Mesenchymal stem cell (in vitro differentiated cells and primary cell): ENCODE data around the gene TPRA1.
"Not testable (repeated sequence)": the region's sequence is repeated elsewhere in the genome, so short reads cannot be mapped to it uniquely, and the experiment has no call there.

ENCODE experiments used
- DNase-seq: peaks from one replicate; pipeline ENCODE4 v3.0.0-alpha.2; 2013
- H2AFZ ChIP-seq: one replicate; pipeline ENCODE4 v1.6.1; 2013; ENCODE audit warnings: low read depth, mild to moderate bottlenecking, control low read depth, inconsistent platforms, low read length, moderate library complexity
- H2AK5ac ChIP-seq: 2 replicates; pipeline ENCODE4 v1.6.1; 2013; ENCODE audit warnings: low read length, moderate library complexity, mild to moderate bottlenecking, inconsistent platforms; ENCODE audit not compliant: severe bottlenecking
- H2BK120ac ChIP-seq: one replicate; pipeline ENCODE4 v1.6.1; 2013; ENCODE audit warnings: low read depth, mild to moderate bottlenecking, inconsistent platforms, low read length, moderate library complexity
- H2BK12ac ChIP-seq, 2 experiments: one replicate each; pipeline ENCODE4 v1.6.1; 2013; ENCODE audit warnings: inconsistent platforms in 2 of 2, low read length in 2 of 2, mild to moderate bottlenecking in 2 of 2, moderate library complexity in 2 of 2, control low read depth in 1 of 2
- H2BK15ac ChIP-seq: one replicate; pipeline ENCODE4 v1.6.1; 2013; ENCODE audit warnings: mild to moderate bottlenecking, low read depth, inconsistent platforms; ENCODE audit not compliant: poor library complexity, severe bottlenecking
- H2BK5ac ChIP-seq: 2 replicates; pipeline ENCODE4 v1.6.1; 2013; ENCODE audit warnings: low read depth, mild to moderate bottlenecking, low read length, control low read depth, inconsistent platforms; ENCODE audit not compliant: poor library complexity, severe bottlenecking
- H3K14ac ChIP-seq, 2 experiments: one replicate each; pipeline ENCODE4 v1.6.1; 2013; ENCODE audit warnings: inconsistent platforms in 2 of 2, low read length in 2 of 2, control low read depth in 1 of 2, mild to moderate bottlenecking in 1 of 2, moderate library complexity in 1 of 2
- H3K18ac ChIP-seq, 2 experiments: one replicate each; pipeline ENCODE4 v1.6.1; 2013; ENCODE audit warnings: inconsistent platforms in 2 of 2, low read length in 2 of 2, control low read depth in 1 of 2, low read depth in 1 of 2, mild to moderate bottlenecking in 1 of 2
- H3K23ac ChIP-seq, 2 experiments: one replicate each; pipeline ENCODE4 v1.6.1; 2013; ENCODE audit warnings: inconsistent platforms in 2 of 2, low read length in 2 of 2, mild to moderate bottlenecking in 2 of 2, moderate library complexity in 2 of 2, control low read depth in 1 of 2
- H3K27ac ChIP-seq: 2 replicates; pipeline ENCODE4 v1.5.1; 2013; ENCODE audit warnings: mild to moderate bottlenecking, moderate library complexity, low read length, control low read depth, inconsistent platforms; ENCODE audit not compliant: poor library complexity, severe bottlenecking
- H3K27me3 ChIP-seq, 2 experiments: 2 replicates each; pipeline versions ENCODE4 v1.6.1 to v1.7.0; 2013; ENCODE audit warnings: low read length in 2 of 2, mild to moderate bottlenecking in 2 of 2, moderate library complexity in 2 of 2, control low read depth in 1 of 2, inconsistent platforms in 1 of 2; ENCODE audit not compliant: control insufficient read depth in 1 of 2, insufficient read depth in 1 of 2
- H3K36me3 ChIP-seq, 2 experiments: 2 replicates each; pipeline versions ENCODE4 v1.6.1 to v1.7.0; 2013; ENCODE audit warnings: low read length in 2 of 2, control low read depth in 1 of 2, inconsistent platforms in 1 of 2, low read depth in 1 of 2, mild to moderate bottlenecking in 1 of 2; ENCODE audit not compliant: insufficient read depth in 2 of 2, control insufficient read depth in 1 of 2
- H3K4ac ChIP-seq, 2 experiments: one replicate each; pipeline ENCODE4 v1.6.1; 2013; ENCODE audit warnings: inconsistent platforms in 2 of 2, low read length in 2 of 2, mild to moderate bottlenecking in 2 of 2, moderate library complexity in 2 of 2, control low read depth in 1 of 2, low read depth in 1 of 2
- H3K4me1 ChIP-seq: 2 replicates; pipeline ENCODE4 v1.6.1; 2013; ENCODE audit warnings: low read depth, low read length, control low read depth; ENCODE audit not compliant: control insufficient read depth, insufficient read depth
- H3K4me2 ChIP-seq: 2 replicates; pipeline ENCODE4 v1.6.1; 2013; ENCODE audit warnings: low read length, mild to moderate bottlenecking, inconsistent platforms; ENCODE audit not compliant: poor library complexity, severe bottlenecking
- H3K4me3 ChIP-seq, 2 experiments: 2 replicates each; pipeline versions ENCODE4 v1.5.1 to v1.7.0; 2013; ENCODE audit warnings: low read length in 2 of 2, mild to moderate bottlenecking in 2 of 2, control low read depth in 1 of 2, low read depth in 1 of 2; ENCODE audit not compliant: insufficient read depth in 1 of 2
- H3K79me1 ChIP-seq: replicated peaks from 2 replicates; pipeline ENCODE4 v1.6.1; 2013; ENCODE audit warnings: mild to moderate bottlenecking, control low read depth, low read length, inconsistent platforms; ENCODE audit not compliant: poor library complexity, severe bottlenecking
- H3K9ac ChIP-seq: 2 replicates; pipeline ENCODE4 v1.7.0; 2013; ENCODE audit warnings: mild to moderate bottlenecking, low read length, moderate library complexity
- H3K9me3 ChIP-seq: 2 replicates; pipeline ENCODE4 v1.7.0; 2013; ENCODE audit warnings: mild to moderate bottlenecking, low read length; ENCODE audit not compliant: control insufficient read depth
- H4K8ac ChIP-seq: one replicate; pipeline ENCODE4 v1.6.1; 2013; ENCODE audit warnings: inconsistent platforms, mild to moderate bottlenecking, low read length, moderate library complexity
- H4K91ac ChIP-seq: one replicate; pipeline ENCODE4 v1.6.1; 2013; ENCODE audit warnings: mild to moderate bottlenecking, low read length, inconsistent platforms
- WGBS: methylation state at CpG from one replicate; pipeline ENCODE4 v1.1.7; 2013; ENCODE audit warnings: mixed read lengths; 5-methylcytosine and 5-hydroxymethylcytosine counted together

Gene TPRA1

DNA sequence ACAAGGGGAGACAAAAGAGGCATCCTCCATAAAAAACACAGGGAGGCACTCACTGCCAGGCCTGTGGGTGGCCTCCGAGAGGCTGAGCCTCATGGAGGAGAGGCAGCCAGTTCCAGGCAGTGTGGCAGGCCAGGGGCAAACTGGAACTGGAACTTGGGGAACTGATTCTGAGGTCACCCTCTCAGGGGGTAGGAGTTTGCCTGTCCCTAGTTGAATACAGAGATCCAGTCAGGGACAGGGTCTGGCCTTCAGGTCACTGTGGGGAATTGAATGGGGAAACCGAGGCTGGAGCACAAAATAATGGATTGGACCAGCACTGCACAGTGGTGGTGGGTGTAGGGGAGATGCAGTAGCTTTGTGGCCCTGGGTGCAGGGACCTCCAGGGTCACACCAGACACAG, 58.7 kb downstream of the TPRA1 start:
- no peak overlapping the region for H2AFZ ChIP-seq
- no peak overlapping the region for H3K23ac ChIP-seq
- no peak overlapping the region for H3K4ac ChIP-seq
- H3K4me3 ChIP-seq: no peak overlapping the region
- H4K8ac ChIP-seq: no peak overlapping the region
- WGBS: 76% methylated on average over 2 of the region's 2 CpGs
- DNase-seq: no peak
- no peak overlapping the region for H3K14ac ChIP-seq
- no peak overlapping the region for H2BK15ac ChIP-seq
- no peak overlapping the region for H4K91ac ChIP-seq
- H3K18ac ChIP-seq: no peak overlapping the region
- no peak overlapping the region for H3K4me2 ChIP-seq
- no peak overlapping the region for H3K27ac ChIP-seq
- H2BK5ac ChIP-seq: no peak overlapping the region
- no peaks in the 10 kb centered on the region for H3K36me3 ChIP-seq
- no peak overlapping the region for H2BK12ac ChIP-seq
- H2BK120ac ChIP-seq: no peak overlapping the region
- no peaks in the 10 kb centered on the region for H3K79me1 ChIP-seq
- peaks cover 29 to 52% of the 10 kb centered on the region in 2 experiments for H3K27me3 ChIP-seq
- H3K9ac ChIP-seq: no peak overlapping the region
- H2AK5ac ChIP-seq: no peak overlapping the region
- peaks cover 3% of the 10 kb centered on the region for H3K9me3 ChIP-seq
- peaks cover 2% of the 10 kb centered on the region for H3K4me1 ChIP-seq

DNA sequence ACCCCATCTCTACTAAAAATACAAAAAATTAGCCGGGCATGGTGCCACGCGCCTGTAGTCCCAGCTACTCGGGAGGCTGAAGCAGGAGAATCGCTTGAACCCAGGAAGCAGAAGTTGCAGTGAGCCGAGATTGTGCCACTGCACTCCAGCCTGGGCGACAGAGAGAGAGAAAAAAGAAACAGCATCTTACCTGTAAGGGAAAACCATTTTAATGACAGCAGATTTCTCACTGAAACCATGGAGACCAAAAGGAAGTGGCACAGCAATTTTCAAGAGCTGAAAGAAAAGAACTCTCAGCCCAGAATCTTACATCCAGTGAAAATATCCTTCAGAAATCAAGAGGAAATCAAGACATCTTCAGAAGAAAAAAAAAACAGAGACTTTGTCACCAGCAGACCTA, 59.7 kb downstream of the TPRA1 start:
- DNase-seq, H2BK15ac ChIP-seq, H3K18ac ChIP-seq, H3K14ac ChIP-seq, H2BK12ac ChIP-seq, H2AFZ ChIP-seq, H3K4me3 ChIP-seq, H3K4me1 ChIP-seq, H3K23ac ChIP-seq, H3K36me3 ChIP-seq, H3K4ac ChIP-seq, H4K8ac ChIP-seq, H3K27ac ChIP-seq, H2BK5ac ChIP-seq, H3K4me2 ChIP-seq, H3K9ac ChIP-seq, H3K79me1 ChIP-seq, H3K9me3 ChIP-seq, H4K91ac ChIP-seq, H2AK5ac ChIP-seq, H2BK120ac ChIP-seq: not testable (repeated sequence)
- peaks cover 28 to 55% of the 10 kb centered on the region in 2 experiments for H3K27me3 ChIP-seq
- WGBS: 90% methylated on average over 7 of the region's 7 CpGs

DNA sequence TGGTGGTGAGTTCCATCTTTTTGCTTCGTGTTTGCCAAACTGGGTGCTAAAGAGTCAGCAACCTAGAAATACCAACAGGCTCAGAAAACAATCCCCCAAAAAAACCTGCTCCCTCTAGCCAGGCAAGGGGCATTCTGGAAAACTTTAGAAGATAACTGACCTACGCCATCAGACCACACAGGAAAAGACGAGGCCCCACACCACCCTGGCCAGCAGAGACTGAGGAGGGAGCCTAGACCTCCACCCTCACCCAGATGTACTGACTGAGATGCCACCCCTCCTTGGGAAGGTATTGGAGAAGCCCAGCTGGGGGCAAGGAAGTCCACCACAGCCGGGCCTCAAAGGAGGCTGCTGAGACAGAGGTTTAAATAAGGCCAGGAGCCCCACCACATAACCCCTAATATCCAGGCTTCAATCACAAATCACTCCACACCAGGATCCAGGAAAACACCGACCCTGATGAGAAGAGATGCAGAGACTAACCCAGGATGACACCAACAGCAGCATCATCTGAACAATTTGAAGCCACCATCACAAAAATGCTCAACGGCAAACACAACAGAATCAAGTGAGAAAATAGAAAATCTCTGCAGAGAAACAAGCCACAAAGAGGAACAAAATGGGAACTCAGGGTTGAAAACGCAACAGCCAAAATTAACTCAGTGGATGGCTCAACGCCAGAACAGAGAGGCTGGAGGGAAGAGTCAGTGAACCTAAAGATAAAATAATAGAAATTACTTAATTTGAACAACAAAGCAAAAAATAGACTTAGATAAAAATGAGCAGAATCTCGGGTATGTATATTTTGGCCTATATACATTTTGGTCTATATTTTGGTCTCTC, 61.0 kb downstream of the TPRA1 start:
- no peak overlapping the region for H4K91ac ChIP-seq
- no peak overlapping the region for H3K14ac ChIP-seq
- H2AK5ac ChIP-seq: no peak overlapping the region
- no peak overlapping the region for H2BK12ac ChIP-seq
- H3K4ac ChIP-seq: no peak overlapping the region
- H3K18ac ChIP-seq: no peak overlapping the region
- no peak overlapping the region for H3K23ac ChIP-seq
- no peaks in the 10 kb centered on the region for H3K36me3 ChIP-seq
- no peak for DNase-seq
- no peak overlapping the region for H3K9ac ChIP-seq
- H2BK120ac ChIP-seq: no peak overlapping the region
- no peak overlapping the region for H4K8ac ChIP-seq
- 82% methylated on average over 7 of the region's 9 CpGs for WGBS
- no peak overlapping the region for H3K4me3 ChIP-seq
- no peak overlapping the region for H3K27ac ChIP-seq
- H2BK15ac ChIP-seq: no peak overlapping the region
- no peak overlapping the region for H2BK5ac ChIP-seq
- H3K4me1 ChIP-seq: peaks cover 4% of the 10 kb centered on the region
- peaks cover 25 to 47% of the 10 kb centered on the region in 2 experiments for H3K27me3 ChIP-seq
- no peak overlapping the region for H2AFZ ChIP-seq
- peaks cover 3% of the 10 kb centered on the region for H3K9me3 ChIP-seq
- H3K79me1 ChIP-seq: no peaks in the 10 kb centered on the region
- no peak overlapping the region for H3K4me2 ChIP-seq

DNA sequence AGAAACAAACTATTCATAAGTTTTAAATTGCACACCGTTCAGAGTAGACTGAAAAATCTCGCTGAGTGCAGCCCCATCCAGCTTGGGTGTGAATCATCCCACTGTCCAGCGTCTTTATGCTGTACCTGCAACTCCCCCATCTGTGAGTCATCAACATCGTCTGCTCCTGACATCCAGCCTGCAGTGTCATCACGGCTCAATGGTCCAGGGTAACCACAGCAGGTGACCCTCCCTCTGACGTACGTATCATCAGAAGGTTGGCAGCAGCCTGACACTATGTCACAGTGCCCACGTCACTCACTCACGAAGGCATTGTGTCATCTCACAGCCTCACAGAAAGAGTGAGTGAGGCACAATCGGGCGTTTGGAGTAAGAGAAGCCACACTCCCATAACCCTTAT, 65.2 kb downstream of the TPRA1 start:
- Histone ChIP-seq H3K4me2 (no peak overlapping the region), H2BK15ac (no peak overlapping the region), H4K91ac (no peak overlapping the region), H2BK120ac (no peak overlapping the region), H2BK12ac (no peak overlapping the region), H3K27ac (no peak overlapping the region), H3K79me1 (no peaks in the 10 kb centered on the region), H2AFZ (no peak overlapping the region), H3K27me3 (peaks cover 29 to 59% of the 10 kb centered on the region in 2 experiments), H3K4me1 (peaks cover 4% of the 10 kb centered on the region), H3K9ac (no peak overlapping the region), H3K36me3 (no peaks in the 10 kb centered on the region), H2AK5ac (no peak overlapping the region), H3K18ac (no peak overlapping the region), H3K23ac (no peak overlapping the region), H3K4ac (no peak overlapping the region), H3K4me3 (no peak overlapping the region), H4K8ac (no peak overlapping the region), H3K9me3 (peaks cover 12% of the 10 kb centered on the region), H3K14ac (no peak overlapping the region), H2BK5ac (no peak overlapping the region)
- DNase-seq: no peak
- 53% methylated on average over 9 of the region's 11 CpGs for WGBS
